AG10803 (cell line): Measurements from ENCODE around the gene MYH7B.

Source experiments
- DNase-seq: peaks from one replicate; pipeline ENCODE4 v3.0.0; 2010; ENCODE audit warnings: low read depth
- H3K4me3 ChIP-seq: 2 replicates; pipeline ENCODE4 v1.5.1; 2011; ENCODE audit warnings: mild to moderate bottlenecking, low read length, control low read depth
- CTCF ChIP-seq: conservative IDR thresholded peaks from 2 replicates; pipeline ENCODE4 v1.5.1; 2011; ENCODE audit warnings: mild to moderate bottlenecking, low read length, control low read depth, inconsistent platforms

MYH7B gene

GRCh38 chr20:34952671-34953070, 3.0 kb upstream of the MYH7B start:
- DNase-seq = no peak
- TF ChIP-seq CTCF = no peak
- H3K4me3 ChIP-seq = no peak overlapping the region

- no peak overlapping the region for H3K4me3 ChIP-seq
- no peak for TF ChIP-seq CTCF
- no peak for DNase-seq
Observed at GRCh38 chr20:34953960-34954359, 1.7 kb upstream of the MYH7B start.

GRCh38 chr20:34954904-34955230, 801 bp upstream of the MYH7B start:
- DNase-seq = peak; percentile 52
- peak overlapping the region; percentile 83 for H3K4me3 ChIP-seq
- no peak for TF ChIP-seq CTCF

GRCh38 chr20:34956041-34956458, 382 bp downstream of the MYH7B start:
- peak overlapping the region; percentile 83 for H3K4me3 ChIP-seq
- DNase-seq = no peak
- TF ChIP-seq CTCF = no peak

GRCh38 chr20:34956751-34957472, 1.2 kb downstream of the MYH7B start:
- TF ChIP-seq CTCF = no peak
- no peak overlapping the region for H3K4me3 ChIP-seq
- no peak for DNase-seq

GRCh38 chr20:34964486-34964885, 8.8 kb downstream of the MYH7B start:
- TF ChIP-seq CTCF = no peak
- no peak for DNase-seq
- H3K4me3 ChIP-seq = no peak overlapping the region

- no peak for DNase-seq
- H3K4me3 ChIP-seq = no peak overlapping the region
- no peak for TF ChIP-seq CTCF
Observed at GRCh38 chr20:34965051-34965450, 9.4 kb downstream of the MYH7B start.
